NCI-H1436 treated with DMSO at 0.1 percent for 48 hours (cell line): ENCODE data around the gene GPC4.
A peak's percentile ranks its signal among the peaks of the same experiment; 100 is the strongest.

ENCODE experiments used
- DNase-seq: peaks from one replicate; lab custom pipeline; 2025; lab: John Stamatoyannopoulos, UW

The GPC4 gene

DNA sequence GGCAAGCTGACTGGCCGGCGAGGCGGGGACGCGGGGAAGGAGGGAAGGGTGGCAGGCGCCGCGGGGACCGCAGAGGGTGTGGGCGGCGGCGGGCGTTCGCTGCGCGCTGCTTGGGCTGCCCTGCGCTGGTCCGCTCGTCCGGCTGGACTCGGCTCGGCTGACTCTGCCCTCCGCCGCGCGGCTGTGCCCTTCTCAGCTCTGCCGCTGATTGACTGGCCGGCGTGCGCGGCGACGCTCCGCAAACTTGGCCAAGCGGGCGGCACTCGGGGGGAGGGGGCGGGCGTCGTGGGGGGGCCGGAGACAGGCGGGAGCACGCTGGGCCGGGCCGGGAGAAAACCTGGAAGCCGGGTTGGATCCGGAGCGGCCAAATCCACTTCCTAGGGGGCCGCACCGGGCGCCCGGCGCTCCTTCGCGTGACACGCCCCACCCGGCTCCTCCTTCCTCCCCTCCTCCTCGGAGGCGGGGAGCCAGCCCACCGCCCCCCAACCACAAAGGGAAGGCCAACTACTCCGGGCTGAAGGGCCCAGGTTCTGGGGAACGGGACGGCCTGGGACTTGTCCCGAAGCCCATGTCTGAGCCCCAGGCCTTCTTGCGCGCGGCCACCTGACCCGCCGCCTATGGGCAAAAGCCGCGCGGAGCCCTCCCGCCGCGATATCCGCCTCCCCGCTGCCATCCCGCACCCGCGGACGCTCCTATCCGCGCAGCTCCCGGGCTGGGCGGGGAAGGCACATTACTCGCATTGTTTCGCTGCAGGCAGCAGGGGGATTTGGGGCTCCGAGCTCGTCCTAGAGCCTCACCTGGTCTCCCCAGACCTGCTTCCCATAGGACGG, at the start of gene GPC4:
GPC4 (minus strand) TSS at position 214 of the 830 bp plus-strand sequence. CDS start 524 bp downstream, outside the sequence.
- DNase-seq, result no peak

DNA sequence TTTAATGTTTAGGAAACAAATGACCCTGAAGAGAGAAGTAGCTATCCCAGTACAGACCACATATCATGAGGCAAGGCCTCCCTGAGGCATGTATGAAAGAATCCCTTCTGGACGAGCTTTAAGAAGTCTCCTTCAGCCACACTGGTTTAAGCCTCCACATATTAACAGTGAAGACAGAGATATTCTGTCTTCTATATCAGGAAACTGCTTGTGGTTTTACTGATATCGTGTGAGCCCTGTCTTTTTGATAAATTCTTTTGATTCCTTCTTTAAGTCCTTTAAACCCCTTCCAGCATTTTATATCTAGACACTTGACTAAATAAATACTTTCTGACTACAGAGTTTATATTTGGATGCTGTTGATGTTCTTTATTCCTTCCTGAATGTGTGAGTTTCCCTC, 45.9 kb upstream of the GPC4 start:
- no peak for DNase-seq

DNA sequence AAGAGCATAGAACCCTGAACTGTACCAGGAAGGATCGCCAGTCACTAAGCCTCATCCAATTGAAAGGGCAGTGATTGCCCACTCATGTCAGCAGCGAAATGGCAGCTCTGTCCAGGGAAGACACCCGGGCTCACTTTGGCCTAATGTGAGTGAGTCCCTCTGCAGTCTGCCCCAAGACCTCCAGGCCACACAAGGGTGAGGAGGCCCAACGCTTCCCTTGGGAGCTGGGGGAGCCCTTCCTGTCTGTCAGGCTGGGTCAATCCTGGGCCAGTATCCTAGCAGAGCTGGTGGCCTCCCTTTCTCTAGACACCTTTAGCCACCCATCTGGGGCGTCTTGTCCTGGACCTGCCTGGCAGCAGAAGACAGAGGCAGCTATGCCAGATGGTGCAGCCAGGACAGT, 39.6 kb upstream of the GPC4 start:
- DNase-seq, result no peak

DNA sequence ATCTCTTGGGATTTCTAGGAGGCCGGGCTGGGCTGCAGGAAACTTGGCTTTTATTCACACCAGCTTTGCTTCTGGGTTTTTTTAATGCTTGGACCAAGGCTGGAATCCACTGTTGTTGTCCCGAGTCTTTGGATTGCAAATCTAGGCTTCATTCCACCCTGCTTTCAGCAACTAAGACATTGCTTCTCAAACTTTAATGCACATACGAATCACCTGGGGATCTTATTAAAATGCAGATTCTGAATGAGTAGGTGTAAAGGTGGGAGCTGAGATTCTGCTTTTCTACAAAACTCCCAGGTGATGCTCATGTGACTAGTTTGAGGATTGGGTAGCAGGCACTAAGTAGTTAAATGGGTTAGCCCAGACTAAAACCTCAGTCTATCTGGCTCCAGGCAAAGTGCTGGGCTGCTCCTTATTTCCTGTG, 39.2 kb upstream of the GPC4 start:
- no peak for DNase-seq

DNA sequence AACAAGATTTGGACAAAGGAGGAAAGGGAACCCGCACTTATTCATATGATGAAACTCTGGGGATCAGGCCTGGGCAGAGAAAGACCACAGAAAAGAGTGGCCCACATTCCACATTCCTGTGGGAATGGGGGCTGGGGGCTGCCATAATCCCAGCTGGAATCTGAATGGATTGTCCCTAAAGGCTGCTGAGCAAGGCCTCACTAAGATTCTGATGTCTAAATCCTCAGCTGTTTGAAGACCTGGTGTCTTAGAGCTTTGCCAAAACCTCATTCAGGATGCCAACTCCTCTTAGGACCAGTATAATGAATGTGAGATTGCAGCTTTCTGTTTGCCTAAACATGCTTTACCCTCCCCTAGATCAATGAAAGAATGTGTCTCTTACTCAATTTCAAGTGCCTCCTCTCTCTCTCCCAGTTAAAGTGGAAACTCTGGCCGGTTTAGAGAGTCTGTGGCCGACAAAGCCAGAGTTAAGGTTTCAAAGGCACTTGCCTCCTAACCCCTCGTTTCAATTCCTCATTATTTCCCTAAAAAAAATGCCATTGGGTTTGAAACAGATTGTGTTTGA, 33.3 kb upstream of the GPC4 start:
- DNase-seq, result no peak

DNA sequence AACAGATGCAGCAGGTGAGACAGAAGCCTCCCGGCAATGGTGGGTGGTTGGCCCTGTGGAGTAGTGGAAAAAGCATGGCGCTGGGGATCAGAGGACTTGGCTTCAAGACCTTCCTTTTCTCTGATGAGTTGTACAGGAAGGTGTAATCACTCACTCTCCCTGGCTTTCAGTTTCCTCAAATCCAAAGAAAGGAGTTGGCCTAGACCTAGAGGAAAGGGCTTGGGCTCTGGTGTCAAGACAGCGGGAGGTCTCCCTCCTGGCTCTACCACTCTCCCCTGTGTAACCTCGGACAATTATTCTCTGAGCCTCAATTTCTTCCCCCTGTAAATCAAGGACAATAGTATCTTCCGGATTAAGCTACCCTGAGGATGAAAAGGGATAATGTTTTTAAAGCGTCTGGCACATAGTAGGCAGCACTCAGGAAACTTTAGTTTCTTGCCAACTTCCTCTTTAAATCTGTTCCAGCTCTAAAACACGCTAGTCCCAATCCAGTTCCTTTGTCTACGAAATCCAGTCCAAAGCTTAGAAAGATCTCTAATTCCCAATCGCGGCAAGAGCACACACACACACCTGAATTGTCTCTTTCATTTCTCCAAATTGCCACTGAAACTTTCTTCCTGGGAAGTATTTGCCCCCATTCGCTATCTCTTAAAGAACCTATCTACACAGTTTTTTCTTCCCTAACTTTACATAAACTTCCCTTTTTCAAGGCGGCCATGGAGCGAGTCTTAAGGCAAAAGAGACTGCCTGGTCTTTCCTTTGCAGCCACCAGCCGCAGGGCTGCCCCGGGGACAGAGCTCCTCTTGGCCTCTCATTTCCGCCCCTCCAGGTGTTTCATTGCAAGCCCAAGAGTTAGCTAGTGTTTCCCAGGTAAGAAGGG, 29.9 kb upstream of the GPC4 start:
- DNase-seq, result peak; percentile 48

DNA sequence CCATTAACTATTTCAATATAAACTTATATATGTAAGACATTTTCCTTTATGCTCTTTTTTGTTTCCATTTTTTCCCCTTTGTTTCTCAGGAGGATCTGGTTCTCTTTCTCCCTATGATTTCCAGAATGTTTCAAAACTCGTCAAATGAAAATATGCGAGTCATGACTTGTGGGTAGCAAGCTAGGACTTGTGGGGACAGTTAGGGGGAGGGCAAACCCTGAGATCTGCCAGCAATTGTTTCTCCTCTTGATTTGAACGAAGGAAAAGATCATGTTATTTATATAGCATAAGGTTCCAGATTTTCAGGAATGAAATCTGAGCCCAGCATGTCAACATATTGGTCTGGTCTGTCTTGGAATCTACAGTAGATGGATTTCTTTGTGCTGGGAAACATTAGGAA, 28.9 kb upstream of the GPC4 start:
- no peak for DNase-seq

DNA sequence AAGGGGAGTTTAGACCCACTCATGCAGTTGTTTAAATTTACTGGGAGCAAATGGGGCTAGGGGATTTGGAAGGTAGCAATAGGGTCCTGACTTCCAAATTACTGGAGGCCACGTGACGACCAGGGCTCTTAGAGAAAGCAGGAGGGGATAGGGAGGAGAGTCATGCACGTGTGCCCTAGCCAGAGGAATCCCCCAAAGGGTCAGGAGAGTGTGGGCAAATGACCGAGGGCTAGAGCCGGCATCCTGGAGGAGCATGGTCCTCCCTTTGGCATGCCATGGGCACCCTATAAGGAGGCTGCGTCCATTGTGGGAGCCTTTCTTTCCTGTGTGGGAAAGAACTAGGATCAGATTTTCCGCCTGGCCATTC, 25.5 kb upstream of the GPC4 start:
- DNase-seq, result no peak

DNA sequence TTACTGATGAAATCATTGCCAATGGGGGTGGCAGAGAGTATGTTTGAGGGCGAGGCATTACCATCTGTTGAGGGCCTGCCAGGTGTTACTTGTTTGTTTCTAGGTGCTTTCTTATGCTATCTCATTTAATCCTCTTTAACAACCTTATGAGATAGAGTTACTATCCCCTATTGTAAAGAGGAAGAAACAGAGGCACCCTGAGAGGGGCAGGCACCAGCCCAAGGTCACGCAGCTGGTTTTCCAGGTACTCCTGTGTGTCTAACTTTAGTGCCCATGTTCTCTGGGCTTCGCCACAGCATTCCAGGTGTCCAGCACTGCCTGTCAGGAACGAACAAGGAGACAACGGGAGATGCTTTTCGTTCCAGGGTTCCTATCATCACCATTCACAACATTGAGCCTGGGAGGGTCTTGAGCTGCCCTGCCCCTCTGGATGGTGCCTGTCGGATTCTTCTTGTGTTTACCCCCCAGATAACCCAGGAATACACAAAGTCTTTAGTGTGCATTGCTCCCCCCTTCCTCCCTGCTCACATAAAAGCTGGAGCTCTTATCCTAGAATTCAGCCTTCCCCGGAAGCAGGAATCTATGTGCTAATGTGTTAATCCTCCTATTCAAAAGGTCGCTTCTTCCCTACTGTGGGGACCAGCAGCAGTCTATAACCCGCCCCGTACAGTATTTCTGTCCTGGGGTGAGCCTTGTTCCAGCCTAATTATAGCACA, 24.9 kb upstream of the GPC4 start:
- DNase-seq, result no peak

DNA sequence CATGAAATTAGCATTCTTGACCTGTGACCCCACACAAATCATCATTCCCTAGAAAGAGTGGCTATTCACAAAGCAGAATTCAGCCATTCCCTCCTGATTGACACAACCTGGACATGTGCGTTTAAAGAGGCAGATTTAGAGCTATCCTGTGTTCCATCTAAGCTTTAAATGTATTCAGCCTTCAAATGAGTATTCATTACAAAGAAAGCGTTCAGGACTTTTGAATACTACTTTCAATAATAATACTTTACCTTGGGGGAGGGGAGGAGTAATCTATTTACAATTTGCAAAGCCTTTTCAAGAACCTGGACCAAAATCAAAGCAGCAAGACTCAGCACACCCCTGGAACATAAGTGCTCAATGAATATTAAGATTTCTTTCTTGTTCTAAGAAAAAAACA, 22.5 kb upstream of the GPC4 start:
- DNase-seq, result no peak

DNA sequence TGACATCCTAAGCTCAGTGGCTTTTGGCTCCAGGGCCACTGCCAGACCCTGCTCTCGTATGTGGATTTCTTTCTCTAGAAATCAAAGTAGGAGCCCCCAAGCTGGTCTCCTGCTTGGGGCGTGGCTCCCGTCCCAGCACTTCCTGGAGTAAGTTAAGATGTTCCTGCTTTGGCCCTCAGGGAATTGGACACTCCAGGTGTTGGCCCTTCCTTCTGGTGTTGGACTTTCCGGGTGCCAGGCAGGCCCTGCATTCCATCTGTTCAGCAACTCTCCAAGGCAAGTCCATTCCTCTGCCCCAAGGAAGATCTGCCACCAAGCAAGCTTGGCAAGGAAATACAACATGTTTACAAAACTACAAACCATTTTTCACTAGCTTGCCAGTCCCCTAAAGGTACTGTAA, 22.1 kb upstream of the GPC4 start:
- no peak for DNase-seq

DNA sequence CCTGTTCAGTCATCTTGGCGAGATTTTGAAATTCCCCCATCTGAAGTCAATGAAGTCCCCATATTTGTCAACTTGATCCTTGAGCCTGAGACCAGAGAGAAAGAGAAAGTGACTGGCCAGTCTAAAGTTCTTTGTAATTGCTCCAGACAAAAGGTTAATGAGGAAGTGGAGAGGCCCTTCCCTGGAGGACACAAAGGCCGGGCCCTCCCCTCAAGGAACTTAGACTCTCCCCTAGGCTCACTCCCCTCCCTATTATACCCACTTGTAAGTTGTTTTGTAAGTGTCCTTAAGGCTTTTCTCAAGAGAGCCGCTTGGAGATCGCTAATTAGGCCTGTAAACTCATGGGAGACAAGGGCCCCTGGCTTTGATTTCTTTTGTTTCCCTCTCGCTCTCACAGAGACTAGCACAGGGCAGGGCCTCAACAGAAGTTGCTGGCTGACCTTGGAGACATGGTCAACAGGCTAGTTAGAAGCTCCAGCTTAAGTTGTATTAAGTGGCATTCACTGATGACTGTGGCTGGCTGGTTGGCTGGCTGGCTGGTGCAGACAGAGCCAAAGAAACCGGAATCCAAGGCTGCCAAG, 20.3 kb upstream of the GPC4 start:
- no peak for DNase-seq

DNA sequence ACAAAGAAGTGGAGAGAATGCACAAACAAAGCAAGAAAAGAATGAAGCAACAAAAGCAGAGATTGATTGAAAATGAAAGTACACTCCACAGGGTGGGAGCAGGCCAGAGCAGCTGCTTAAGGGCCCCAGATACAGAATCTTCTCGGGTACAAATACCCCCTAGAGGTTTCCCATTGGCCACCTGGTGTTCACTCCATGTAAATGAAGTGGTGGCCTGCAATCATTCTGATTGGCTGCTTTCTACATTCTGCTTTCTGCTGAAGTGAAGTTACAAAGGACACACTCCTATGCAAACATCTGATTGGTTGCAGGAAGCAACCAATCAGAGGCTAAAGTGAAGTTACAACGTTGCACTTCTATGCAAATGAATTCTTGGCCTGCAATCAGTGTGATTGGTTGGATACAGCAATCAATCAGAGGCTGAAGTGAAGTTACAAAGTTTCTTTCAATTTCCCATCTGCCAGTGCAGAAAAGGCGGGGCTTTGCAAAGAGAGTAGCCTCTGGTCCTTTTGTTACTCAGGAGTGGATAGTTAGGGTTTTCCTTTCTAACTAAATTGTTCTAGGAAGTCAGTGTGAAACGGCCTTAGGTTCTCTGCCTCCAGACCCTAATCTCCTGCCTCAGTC, 19.0 kb upstream of the GPC4 start:
- DNase-seq, result peak; percentile 53

DNA sequence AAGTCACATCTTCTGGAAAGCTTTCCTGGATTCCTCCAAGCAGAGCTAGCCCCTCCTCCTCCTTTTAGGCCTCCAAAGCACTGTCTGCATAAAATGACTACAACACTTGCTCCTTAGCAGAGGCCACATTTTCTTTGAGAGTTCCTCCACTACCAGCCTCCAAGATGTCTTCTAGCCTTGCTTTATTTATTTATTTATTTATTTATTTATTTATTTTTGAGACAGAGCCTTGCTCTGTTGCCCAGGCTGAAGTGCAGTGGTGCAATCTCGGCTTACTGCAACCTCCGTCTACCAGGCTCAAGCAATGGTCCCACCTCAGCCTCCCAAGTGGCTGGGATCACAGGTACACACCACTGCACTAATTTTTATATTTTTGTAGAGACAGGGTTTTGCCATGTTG, 4.6 kb upstream of the GPC4 start:
- DNase-seq, result no peak

DNA sequence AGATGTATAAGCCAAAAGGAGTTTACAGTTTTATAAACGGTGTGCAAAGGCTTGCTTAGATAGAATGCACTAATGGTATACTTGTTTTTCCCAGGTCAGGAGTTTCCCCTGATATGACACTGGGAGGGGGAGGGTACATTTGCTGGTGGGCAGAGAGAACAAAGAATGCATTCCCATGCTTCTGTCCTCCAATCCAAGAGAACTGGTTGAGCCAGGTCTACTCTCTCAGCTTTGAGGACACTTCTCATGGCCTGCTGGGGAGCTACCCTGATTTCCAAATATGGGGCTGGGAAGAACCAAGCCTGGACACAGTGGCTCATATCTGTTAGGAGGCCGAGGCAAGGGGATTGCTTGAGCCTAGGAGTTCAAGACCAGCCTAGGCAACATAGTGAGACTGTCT, 3.3 kb upstream of the GPC4 start:
- DNase-seq, result no peak

DNA sequence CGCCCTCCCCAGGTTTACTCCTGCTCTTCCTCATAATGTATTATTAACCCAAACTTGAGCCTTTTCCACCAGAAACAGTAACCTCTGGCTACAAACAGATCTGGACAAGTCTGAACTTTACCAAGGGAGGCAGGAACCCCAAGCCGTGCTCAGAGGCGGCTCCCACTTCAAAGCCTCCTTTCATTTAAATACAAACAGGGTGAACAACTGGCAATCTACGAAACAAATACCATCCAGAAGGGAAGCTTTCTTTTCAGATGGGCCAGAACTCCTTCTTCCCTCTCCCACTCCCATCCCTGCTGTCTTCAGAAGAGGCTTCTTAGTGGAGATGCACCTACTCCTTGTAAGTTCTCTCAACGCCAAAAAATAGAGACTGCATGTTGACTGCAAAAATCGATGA, 2.1 kb upstream of the GPC4 start:
- DNase-seq, result no peak

DNA sequence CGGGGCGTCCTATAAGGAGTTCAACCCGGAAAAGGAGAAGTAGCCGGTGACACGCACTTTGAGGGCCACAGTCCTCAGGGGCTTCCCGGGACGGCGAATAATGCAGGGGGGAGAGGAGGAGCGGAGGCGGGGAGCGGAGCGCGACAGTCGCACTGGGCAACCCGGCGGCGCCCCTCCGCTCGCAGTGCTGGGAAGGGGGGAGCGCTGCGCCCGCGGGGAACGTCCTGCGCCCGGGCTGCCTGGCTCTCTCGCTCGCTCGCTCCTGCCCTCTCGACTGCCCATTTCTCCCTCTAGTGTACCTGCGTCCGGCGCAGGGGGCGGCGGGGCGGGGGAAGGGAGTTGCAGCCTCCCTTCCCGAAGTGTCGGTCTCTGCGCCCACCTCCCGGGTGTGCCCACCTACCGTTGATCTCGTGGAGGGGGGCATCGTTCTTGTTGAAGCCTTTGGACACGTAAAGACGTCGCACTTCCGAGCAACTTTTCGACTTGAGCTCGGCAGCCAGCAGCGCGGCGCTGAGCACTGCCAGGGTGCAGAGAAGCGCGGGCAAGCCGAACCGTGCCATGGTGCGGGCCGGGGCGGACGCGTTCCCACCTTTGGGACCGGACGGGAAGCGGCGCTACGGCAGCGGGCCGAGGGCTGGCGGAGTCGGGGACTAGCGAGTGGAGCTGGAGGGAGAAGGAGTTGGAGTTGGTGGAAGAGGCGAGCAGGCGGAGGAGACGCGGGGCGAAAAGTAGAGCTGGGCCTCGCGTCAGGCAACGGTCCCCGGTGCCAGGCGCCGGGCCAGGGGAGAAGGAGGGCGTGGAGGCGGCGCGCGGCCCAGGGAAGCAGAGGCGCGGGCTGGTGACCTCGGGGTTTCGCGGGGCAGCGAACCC, 648 bp downstream of the GPC4 start:
- no peak for DNase-seq

DNA sequence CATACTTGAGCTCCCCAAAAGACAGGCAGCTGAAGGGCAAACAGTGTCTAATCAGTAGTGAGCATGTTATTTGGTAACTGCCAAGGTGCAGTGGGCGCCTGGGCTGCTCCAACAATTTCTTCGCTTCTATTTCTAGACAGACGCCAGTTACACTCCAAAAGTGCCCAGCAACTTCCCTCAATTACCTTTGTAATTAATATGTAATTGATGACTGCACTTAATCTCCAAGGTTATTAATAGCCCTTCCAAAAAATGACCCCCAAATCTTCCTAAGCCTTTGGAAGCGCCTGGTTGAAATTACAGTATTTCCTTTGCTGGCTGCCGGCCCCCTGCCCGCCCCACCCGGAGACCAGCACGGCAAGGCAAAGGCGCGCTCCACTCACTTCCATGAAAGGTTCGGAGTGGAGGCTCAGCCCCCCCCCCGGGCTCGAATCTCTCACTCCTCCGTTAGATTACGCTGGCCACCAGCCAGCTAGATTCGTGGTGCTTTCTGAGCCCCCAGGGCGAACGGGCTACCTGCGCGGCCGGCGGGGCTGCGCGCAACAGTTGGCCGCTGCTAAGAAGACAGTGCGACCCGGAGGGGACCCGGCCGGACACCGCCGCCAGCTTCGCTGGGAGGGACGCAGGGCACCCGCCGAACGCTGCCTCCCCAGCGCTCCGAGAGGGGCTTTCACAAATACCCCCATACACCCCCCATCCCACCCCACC, 1.9 kb downstream of the GPC4 start:
- no peak for DNase-seq

DNA sequence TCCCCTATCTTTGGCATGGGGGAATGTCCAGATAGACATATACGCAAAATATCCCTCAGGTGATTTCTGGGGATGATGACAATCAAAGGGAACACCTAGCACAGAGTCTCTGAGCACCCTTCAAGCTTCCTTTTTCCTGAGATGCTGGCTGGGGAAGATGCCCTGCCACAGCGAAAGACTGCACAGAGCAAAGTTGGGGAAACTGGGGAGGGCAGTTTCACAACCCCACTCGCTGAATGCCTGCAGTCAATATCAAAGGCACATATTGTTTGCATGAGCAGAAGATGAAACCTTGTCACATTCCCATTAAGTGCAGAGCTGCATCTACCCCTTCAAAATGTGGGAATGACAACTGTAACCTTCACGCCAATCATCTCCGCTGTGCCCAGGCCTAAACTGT, 2.6 kb downstream of the GPC4 start:
- DNase-seq, result no peak

DNA sequence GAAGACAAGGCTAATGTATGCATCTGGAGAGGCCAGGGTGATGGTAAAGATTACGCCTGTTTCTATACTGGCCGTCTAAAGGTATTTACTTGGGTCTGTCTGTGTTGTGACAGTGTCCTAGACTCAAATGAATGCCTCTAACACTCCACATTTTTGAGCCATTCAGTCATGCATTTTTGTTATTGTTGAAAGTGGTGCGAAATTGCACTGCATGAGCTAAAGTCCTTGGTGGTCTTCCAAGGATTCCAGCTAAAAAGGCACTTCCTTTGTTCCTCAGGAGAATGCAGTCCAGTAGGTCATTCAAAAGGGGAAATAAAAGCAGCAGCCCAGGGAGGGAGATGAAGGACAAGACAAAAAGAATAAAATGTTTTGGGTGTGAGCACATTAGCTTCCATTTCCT, 3.0 kb downstream of the GPC4 start:
- DNase-seq, result no peak
